Omental fat pad (tissue), 4 donors: ENCODE results near the gene PIP4K2A. TPM values are rescaled to one million over a fixed set of nuclear protein-coding genes. Genes with fewer than 3 reads are reported as not detected.

Source experiments
- ATAC-seq: fragments of 150-250 bp; one replicate; pipeline ENCODE4 v1.9.1; 2016; ENCODE audit warnings: mild to moderate bottlenecking, moderate library complexity; ENCODE audit not compliant: low FRiP score
- DNase-seq: peaks from one replicate; pipeline ENCODE4 v3.0.0-alpha.2; 2019; ENCODE audit warnings: low spot score
- total RNA-seq, 4 donors: library from RNA; depleted of rRNA; stranded (reverse); fragments of >200 nt; gene quantifications; one replicate each; pipeline ENCODE4 v1.1.0, GENCODE V29; 2016
- TF ChIP-seq, protein P1 (sequence below), 3 donors: fragments of 450-650 bp; IDR thresholded peaks; one replicate each; pipeline ENCODE4 v1.5.1; 2016 to 2017; ENCODE audit warnings: antibody characterized with exemption in 3 of 3, mild to moderate bottlenecking in 3 of 3, moderate library complexity in 2 of 3

Gene PIP4K2A
- total RNA-seq, 4 donors from 2014 or later, result 16.2 to 32.5 (median 30.4) TPM

DNA sequence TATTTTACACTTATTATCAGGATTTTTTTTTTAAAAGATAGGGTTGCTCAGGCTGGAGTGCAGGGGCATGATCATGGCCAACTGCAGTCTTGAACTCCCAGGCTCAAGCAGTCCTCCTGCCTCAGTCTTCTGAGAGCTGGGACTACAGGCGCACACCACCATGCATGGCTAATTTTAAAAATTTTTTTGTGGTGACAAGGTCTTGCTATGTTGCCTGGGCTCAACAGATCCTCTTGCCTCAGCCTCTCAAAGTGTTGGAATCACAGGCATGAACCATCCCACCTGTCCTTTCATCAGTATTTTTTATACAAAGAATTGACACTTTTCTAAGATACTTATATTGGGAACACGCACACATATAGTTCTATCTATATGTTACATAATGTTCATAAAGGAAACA lies 99.3 kb downstream of the PIP4K2A start:
- ATAC-seq (no peak), DNase-seq (no peak)
- TF ChIP-seq, protein P1, sequence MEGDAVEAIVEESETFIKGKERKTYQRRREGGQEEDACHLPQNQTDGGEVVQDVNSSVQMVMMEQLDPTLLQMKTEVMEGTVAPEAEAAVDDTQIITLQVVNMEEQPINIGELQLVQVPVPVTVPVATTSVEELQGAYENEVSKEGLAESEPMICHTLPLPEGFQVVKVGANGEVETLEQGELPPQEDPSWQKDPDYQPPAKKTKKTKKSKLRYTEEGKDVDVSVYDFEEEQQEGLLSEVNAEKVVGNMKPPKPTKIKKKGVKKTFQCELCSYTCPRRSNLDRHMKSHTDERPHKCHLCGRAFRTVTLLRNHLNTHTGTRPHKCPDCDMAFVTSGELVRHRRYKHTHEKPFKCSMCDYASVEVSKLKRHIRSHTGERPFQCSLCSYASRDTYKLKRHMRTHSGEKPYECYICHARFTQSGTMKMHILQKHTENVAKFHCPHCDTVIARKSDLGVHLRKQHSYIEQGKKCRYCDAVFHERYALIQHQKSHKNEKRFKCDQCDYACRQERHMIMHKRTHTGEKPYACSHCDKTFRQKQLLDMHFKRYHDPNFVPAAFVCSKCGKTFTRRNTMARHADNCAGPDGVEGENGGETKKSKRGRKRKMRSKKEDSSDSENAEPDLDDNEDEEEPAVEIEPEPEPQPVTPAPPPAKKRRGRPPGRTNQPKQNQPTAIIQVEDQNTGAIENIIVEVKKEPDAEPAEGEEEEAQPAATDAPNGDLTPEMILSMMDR (IDR thresholded peaks at IDR 0.05), result no peak

DNA sequence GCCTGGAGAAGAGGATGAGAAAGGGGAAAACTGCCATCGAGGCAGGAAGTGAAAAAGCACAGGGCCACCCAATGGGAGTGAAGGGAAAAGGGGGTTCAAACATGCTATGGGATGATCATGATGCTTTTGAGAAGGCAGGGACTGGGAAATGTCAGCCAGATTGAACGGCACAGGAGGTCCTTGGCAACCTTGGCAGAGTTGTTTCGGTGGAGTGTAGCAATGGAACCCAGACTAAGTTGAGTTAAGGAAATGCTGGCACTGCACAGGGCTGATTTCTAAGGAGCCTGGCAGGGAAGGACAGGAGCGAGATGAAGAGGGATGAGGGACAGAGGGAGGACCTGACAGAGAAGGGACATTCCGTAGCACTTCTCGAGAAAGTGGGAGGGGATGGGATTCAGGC lies 101.4 kb downstream of the PIP4K2A start:
- ATAC-seq (no peak), DNase-seq (no peak)
- TF ChIP-seq, protein P1 (IDR thresholded peaks at IDR 0.05), result no peak

DNA sequence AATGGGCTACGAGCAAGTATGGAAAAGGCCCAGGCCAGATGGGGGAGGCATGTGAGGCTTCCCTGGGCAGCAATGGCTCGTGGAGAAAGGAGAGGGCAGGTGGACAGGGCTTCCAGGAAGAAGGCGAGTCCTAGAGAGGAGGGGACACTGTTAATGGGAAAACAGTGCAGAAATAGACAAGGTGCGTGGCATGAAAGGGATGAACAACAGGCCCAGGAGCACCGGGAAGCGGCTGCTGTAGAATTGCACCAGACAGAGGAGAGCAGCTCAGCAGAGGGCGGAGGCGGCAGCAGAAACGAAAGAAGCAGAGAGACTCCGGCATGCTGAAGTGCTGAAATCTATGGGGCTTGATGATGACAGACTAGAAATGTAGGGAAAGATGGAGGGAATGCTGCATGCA lies 102.1 kb downstream of the PIP4K2A start:
- ATAC-seq, result no peak
- TF ChIP-seq, protein P1 (IDR thresholded peaks at IDR 0.05), result no peak
- no peak for DNase-seq

DNA sequence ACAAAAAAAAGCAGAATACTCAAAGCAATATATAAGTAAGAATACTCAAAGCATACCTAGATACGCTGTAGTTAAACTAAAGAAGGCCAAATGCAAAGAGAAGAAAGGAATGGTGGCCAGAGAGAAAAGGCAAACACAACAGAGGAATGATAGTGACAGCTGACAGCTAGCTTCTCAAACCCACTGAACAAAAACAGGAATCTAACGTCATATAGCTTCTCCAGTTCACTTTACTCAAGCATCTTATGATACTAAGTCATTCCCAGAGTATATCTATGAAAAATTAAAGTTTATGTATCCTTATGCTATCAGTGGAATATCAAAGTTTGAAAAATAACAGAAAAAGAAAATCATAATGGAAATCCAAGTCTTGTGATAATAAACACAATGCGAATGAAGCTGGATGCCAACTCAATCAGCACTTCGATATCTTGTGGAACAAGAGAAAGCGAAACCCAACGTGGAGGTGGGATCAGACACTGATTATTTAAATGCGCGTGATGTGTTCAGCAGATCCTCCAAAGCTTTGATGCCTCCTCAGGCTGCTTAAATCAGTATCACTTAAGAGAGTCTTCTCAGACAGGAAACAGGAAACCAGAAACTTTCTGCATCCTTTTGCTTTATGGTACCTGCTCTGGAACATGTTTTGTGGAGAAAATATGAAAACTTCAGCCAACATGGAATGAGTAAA lies 102.8 kb downstream of the PIP4K2A start:
- no peak for ATAC-seq
- no peak for DNase-seq

DNA sequence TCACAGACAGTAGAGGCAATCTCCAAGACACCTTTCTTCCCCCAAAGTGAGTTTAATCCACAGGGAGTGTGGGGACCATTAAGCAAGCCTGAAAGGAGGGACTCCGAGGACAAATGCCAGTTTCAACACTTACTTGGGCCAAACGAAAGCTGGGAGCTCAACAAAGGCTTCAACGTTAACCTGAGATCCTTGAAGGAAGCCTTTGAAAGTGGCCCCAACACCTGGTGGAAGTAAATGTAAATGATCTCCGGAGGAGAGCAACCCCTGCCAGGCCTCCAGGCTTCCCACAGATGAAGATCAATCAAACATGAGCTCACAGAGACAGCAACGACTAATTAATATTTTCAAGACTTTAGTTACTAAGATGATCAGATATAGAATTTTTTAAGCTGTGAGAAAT lies 103.8 kb downstream of the PIP4K2A start:
- TF ChIP-seq, protein P1 (IDR thresholded peaks at IDR 0.05), result no peak
- ATAC-seq (no peak), DNase-seq (no peak)

More for the DNA sequence above, 102.8 kb downstream of the PIP4K2A start:
- TF ChIP-seq, protein P1 (IDR thresholded peaks at IDR 0.05), result no peak

DNA sequence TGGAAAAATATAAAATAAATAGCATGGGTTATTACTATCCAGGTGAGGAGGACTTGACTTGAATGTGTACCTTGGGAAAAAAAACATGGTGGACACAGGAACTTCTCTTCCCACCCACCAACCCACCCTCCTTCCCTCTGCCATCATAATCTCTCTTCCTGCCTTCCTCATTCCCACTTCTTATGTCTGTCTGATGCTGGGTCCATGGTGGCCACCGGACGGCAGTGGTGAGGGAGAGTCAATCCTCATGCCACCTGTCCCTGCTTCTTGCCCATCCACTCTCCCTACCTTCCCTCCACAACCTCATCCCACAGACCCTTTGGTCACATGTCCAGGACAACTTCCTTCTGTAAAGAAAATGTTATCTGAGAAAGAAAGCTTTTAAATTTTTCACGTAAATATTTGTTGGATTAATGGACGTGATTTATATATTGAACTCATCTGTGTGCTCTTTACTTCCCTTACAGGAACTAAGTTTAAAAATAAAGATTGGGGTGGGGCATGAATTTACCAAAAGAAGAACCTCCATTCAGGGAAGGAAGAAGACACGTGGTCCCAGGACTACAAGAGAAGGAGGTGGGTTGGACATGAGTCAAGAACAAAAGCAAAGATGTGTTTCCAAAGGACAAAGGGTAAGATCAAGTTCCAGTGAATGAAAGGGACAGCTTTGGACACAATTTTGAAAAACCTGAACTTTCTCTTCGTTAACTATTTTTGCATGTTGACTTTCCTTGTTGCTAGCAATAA lies 104.5 kb downstream of the PIP4K2A start:
- TF ChIP-seq, protein P1 (IDR thresholded peaks at IDR 0.05), result no peak
- no peak for ATAC-seq
- no peak for DNase-seq

DNA sequence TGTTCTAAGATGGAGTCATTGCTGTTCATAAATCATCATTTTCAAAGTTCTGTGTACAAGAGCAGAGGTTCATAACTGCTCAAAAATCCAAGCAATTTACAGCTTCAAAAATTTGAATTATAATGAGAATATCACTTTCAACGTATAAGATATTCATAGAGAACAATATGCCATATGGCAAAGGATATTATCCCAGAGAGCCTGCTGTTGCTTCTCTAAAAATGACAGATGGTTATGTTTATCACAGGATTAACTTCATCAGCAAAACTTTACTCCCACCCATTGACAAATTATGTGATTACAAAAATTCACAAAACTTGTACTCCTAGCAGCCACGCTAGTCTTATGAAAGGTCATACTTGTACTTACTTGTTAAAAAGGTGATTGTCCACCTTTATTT lies 105.1 kb downstream of the PIP4K2A start:
- DNase-seq (no peak), ATAC-seq (no peak)
- TF ChIP-seq, protein P1 (IDR thresholded peaks at IDR 0.05), result no peak
